Stimulated activated CD8-positive, alpha-beta memory T cell treated with anti-CD3 and anti-CD28 coated beads, Interleukin-12 subunit alpha, Interleukin-12 subunit beta, amount 100 ng/mL, for 4 hours (primary cell): ENCODE measurements around the gene PDE3A.
"Not testable (repeated sequence)": the region's sequence is repeated elsewhere in the genome, so short reads cannot be mapped to it uniquely, and the experiment has no call there.

Experiments
- DNase-seq: peaks from one replicate; pipeline ENCODE4 v3.0.0-alpha.2; 2020; ENCODE audit warnings: low read depth

Gene PDE3A

GRCh38 chr12:20551742-20552442 lies 183.6 kb downstream of the PDE3A start:
- not testable (repeated sequence) for DNase-seq

DNA sequence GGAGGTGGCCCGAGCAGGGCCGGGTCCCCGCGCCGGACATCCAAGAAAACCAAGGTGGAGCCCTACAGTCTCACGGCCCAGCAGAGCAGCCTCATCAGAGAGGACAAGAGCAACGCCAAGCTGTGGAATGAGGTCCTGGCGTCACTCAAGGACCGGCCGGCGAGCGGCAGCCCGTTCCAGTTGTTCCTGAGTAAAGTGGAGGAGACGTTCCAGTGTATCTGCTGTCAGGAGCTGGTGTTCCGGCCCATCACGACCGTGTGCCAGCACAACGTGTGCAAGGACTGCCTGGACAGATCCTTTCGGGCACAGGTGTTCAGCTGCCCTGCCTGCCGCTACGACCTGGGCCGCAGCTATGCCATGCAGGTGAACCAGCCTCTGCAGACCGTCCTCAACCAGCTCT lies 184.2 kb downstream of the PDE3A start:
- not testable (repeated sequence) for DNase-seq

GRCh38 chr12:20555015-20555414 lies 186.7 kb downstream of the PDE3A start:
- no peak for DNase-seq

GRCh38 chr12:20555771-20556170 lies 187.4 kb downstream of the PDE3A start:
- no peak for DNase-seq

GRCh38 chr12:20557096-20557495 lies 188.8 kb downstream of the PDE3A start:
- DNase-seq = no peak

DNA sequence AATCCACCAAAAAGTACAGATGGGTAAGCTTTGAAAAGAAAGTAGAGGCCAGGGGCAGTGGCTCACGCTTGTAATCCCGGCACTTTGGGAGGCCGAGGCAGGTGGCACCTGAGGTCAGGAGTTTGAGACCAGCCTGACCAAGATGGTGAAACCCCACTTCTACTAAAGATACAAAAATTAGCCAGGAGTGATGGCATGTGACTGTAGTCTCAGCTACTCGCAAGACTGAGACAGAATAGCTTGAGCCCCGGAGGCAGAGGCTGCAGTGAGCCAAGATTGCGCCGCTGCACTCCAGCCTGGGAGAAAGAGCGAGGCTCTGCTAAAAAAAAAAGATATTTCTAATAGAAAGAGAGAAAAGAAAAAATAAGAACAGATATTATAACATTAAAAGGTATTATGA lies 192.6 kb downstream of the PDE3A start:
- DNase-seq = no peak

DNA sequence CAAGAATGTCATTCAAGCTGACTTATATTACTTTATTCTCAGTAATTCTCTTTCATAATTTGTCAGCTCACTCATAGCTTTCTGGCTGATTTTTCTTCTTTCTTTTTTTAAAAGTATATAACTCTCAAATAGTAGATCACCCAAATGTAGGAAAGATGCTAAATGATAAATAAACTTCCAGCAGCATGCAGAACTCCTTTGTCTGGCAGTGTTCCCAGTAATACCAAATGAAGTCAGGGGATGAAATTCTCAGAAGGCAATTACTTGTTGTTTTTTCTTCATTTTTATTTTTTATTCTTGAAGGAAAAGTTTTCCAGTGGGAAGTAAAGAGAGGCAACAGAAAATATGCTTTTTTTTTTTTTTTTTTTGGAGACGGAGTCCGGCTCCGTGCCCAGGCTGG lies 193.5 kb downstream of the PDE3A start:
- DNase-seq = no peak

- DNase-seq = no peak
These were observed 199.1 kb downstream of the PDE3A start for GRCh38 chr12:20567413-20567812.

GRCh38 chr12:20572451-20572850 lies 204.1 kb downstream of the PDE3A start:
- DNase-seq = no peak

DNA sequence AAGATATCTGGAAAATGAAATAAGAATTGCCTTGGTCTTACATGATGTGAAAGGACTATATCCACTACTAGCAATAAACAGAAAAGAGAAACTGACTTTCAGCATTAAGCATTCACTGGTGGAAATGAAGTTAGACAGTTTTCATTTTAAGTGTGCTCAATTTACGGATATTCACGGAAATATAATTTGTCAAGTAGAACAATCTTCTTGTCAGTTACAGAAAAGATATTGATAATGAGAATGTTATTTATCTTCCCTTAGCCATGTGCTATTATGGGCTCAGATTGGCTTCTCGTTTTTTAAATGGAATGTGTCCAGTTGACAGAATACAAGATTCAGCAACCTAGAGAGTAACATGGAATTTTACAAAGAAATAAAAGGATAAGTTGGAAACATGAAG lies 208.2 kb downstream of the PDE3A start:
- DNase-seq = no peak

GRCh38 chr12:20577054-20577453 lies 208.7 kb downstream of the PDE3A start:
- DNase-seq = no peak

- DNase-seq = no peak
These were observed 209.8 kb downstream of the PDE3A start for GRCh38 chr12:20578142-20578541.

- no peak for DNase-seq
These were observed 216.8 kb downstream of the PDE3A start for GRCh38 chr12:20585055-20585625.

DNA sequence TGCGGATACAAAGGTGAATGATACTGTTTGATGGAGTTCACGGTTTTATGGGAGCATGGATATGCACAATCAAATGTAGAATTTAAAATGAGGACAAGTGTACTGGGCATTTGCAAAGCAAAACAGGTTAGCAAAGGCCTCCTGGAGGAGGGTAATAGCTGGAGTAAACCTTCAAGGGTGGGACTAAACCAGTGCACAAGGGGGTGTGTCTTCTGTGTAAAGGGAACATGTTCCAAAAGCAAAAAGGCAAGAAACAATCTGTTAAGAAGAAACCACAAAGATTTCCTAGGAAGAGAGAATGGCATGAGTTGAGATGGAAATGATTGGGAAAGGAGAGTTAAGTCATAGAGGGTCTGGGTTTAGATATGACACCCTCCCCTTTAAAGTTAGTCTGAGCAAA lies 217.6 kb downstream of the PDE3A start:
- DNase-seq = no peak

- no peak for DNase-seq
These were observed 219.7 kb downstream of the PDE3A start for GRCh38 chr12:20588042-20588441.

GRCh38 chr12:20590570-20590969 lies 222.2 kb downstream of the PDE3A start:
- DNase-seq = no peak

DNA sequence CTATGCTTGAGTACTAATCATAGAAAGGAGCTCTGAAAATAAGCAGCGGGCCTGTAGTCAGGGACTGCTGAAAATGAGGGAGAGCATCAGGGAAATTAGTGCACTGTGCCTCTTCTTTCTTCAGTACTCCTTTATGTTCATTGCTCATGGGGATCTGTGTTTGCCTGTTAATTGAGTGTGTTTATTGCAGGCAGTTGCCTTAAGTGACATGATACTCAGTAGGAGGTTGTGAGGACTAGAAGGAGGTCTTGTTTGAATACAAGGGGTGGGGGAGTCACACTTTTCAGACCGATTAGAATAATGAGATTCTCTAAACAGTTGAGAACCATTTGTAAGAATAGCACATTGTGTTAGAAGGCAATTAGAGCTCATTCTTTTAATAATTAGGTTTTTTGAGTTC lies 224.2 kb downstream of the PDE3A start:
- no peak for DNase-seq

- DNase-seq = no peak
These were observed 225.3 kb downstream of the PDE3A start for GRCh38 chr12:20593611-20594010.

- no peak for DNase-seq
These were observed 227.7 kb downstream of the PDE3A start for GRCh38 chr12:20596061-20596460.

DNA sequence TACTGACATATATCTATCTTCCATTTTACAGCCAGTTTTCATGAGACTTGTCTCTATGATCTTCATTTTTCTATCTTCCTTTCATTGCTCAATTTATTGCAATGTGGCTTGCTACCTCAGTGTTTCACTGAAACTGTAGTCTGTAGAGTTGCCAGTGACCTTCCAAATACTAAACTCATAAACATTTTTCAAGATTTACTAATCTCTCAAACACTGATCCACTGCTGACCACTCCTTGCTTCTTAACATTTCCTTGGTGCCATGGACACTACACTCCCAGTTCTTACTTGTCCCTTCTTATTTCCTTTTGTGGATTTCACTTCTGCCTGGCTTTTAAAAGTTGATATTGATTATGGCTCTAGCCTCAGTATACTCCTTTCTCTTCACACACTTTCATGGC lies 231.4 kb downstream of the PDE3A start:
- DNase-seq = no peak

DNA sequence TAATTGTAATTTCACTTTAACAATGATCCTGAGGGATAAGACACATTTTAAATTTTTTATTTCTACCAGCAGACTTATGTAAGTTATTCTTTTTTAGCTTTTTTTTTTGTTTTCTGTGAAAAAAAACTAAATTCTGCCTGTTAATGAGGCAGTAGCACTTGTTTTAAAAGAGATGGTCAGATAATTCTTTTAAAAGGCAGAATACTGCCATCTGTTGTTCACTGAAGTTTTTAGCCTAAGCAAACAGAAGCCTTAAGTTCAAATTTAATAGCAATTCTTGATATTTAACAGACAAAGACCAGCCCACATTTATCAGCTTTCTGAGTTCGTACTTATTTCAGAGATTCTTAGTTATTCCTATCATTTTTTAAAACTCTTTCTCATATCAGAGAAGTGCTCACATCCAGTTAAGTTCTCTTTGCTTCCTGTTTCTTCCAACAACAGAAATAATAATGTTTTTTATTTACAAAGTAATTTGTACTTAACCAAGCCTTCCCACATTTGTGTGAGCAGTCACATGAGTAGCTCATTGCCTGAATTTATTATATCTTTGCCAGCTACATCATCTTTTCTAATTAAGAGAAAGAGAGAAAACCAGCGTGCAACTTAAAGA lies 233.4 kb downstream of the PDE3A start:
- no peak for DNase-seq

GRCh38 chr12:20602641-20603391 lies 234.5 kb downstream of the PDE3A start:
- DNase-seq = no peak
